Cerebellar cortex (tissue), 1 donor: ENCODE results near the gene HABP4.
"Not testable (repeated sequence)": the region's sequence is repeated elsewhere in the genome, so short reads cannot be mapped to it uniquely, and the experiment has no call there.

Source experiments
- DNase-seq: peaks from one replicate; pipeline ENCODE4 v3.0.0-alpha.2; 2015; ENCODE audit warnings: low spot score

HABP4 gene

GRCh38 chr9:96499257-96499656 lies 49.3 kb downstream of the HABP4 start:
- DNase-seq = no peak

- DNase-seq = no peak
These were observed 51.0 kb downstream of the HABP4 start for GRCh38 chr9:96500696-96501632.

GRCh38 chr9:96501633-96502538 lies 51.9 kb downstream of the HABP4 start:
- DNase-seq = no peak

GRCh38 chr9:96502539-96503373 lies 52.8 kb downstream of the HABP4 start:
- no peak for DNase-seq

GRCh38 chr9:96503374-96503748 lies 53.4 kb downstream of the HABP4 start:
- not testable (repeated sequence) for DNase-seq

GRCh38 chr9:96503918-96504317 lies 53.9 kb downstream of the HABP4 start:
- no peak for DNase-seq

- no peak for DNase-seq
These were observed 55.5 kb downstream of the HABP4 start for GRCh38 chr9:96505316-96505991.

GRCh38 chr9:96508227-96508940 lies 58.4 kb downstream of the HABP4 start:
- no peak for DNase-seq

GRCh38 chr9:96509026-96509425 lies 59.1 kb downstream of the HABP4 start:
- DNase-seq = no peak

- no peak for DNase-seq
These were observed 59.9 kb downstream of the HABP4 start for GRCh38 chr9:96509848-96510247.

GRCh38 chr9:96510258-96510657 lies 60.3 kb downstream of the HABP4 start:
- DNase-seq = no peak

- no peak for DNase-seq
These were observed 62.3 kb downstream of the HABP4 start for GRCh38 chr9:96512240-96512639.

GRCh38 chr9:96513622-96514021 lies 63.7 kb downstream of the HABP4 start:
- DNase-seq = no peak

GRCh38 chr9:96514108-96514799 lies 64.3 kb downstream of the HABP4 start:
- no peak for DNase-seq

GRCh38 chr9:96514800-96515158 lies 64.8 kb downstream of the HABP4 start:
- no peak for DNase-seq

GRCh38 chr9:96515621-96516470 lies 65.9 kb downstream of the HABP4 start:
- DNase-seq = no peak

GRCh38 chr9:96519095-96519494 lies 69.1 kb downstream of the HABP4 start:
- DNase-seq = no peak

- DNase-seq = no peak
These were observed 69.8 kb downstream of the HABP4 start for GRCh38 chr9:96519787-96520186.

GRCh38 chr9:96522366-96522765 lies 72.4 kb downstream of the HABP4 start:
- no peak for DNase-seq
